Lung microvascular endothelial cell (primary cell): ENCODE measurements around the gene PTPN13. TPM values are rescaled to one million over a fixed set of nuclear protein-coding genes. Genes with fewer than 3 reads are reported as not detected.
"Not testable (repeated sequence)": the region's sequence is repeated elsewhere in the genome, so short reads cannot be mapped to it uniquely, and the experiment has no call there.

ENCODE experiments used
- DNase-seq, 2 donors: peaks; one replicate each; pipeline versions ENCODE4 v3.0.0 to v3.0.0-alpha.2; 2010; ENCODE audit warnings: low read depth in 2 of 2
- total RNA-seq: library from RNA; depleted of rRNA; stranded (reverse); fragments of >200 nt; gene quantifications from 2 replicates; pipeline ENCODE4 v1.2.1, GENCODE V29; 2014

Gene PTPN13
- total RNA-seq, 1 donor from 2014 or later, result 0.20 TPM

GRCh38 chr4:86718152-86718551 lies 124.0 kb downstream of the PTPN13 start:
- no peak for DNase-seq

GRCh38 chr4:86719149-86719548 lies 125.0 kb downstream of the PTPN13 start:
- DNase-seq, result not testable (repeated sequence)

GRCh38 chr4:86720508-86721068 lies 126.5 kb downstream of the PTPN13 start:
- no peak for DNase-seq

- no peak for DNase-seq
Observed at GRCh38 chr4:86721412-86721811, 127.3 kb downstream of the PTPN13 start.

GRCh38 chr4:86730310-86730709 lies 136.2 kb downstream of the PTPN13 start:
- no peak for DNase-seq

- no peak for DNase-seq
Observed at GRCh38 chr4:86737244-86737643, 143.1 kb downstream of the PTPN13 start.

- DNase-seq, result no peak
Observed at GRCh38 chr4:86741846-86742245, 147.7 kb downstream of the PTPN13 start.

- DNase-seq, result no peak
Observed at GRCh38 chr4:86744570-86744969, 150.5 kb downstream of the PTPN13 start.

- DNase-seq, result no peak
Observed at GRCh38 chr4:86749121-86749520, 155.0 kb downstream of the PTPN13 start.

GRCh38 chr4:86755388-86755787 lies 161.3 kb downstream of the PTPN13 start:
- DNase-seq, result no peak

- DNase-seq, result no peak
Observed at GRCh38 chr4:86757468-86757867, 163.4 kb downstream of the PTPN13 start.

- no peak for DNase-seq
Observed at GRCh38 chr4:86759298-86759697, 165.2 kb downstream of the PTPN13 start.

GRCh38 chr4:86762649-86763048 lies 168.5 kb downstream of the PTPN13 start:
- no peak for DNase-seq

- DNase-seq, result no peak
Observed at GRCh38 chr4:86769794-86770193, 175.7 kb downstream of the PTPN13 start.

GRCh38 chr4:86771141-86771540 lies 177.0 kb downstream of the PTPN13 start:
- DNase-seq, result no peak

GRCh38 chr4:86775061-86775460 lies 180.9 kb downstream of the PTPN13 start:
- DNase-seq, result no peak

- DNase-seq, result no peak
Observed at GRCh38 chr4:86778175-86778574, 184.1 kb downstream of the PTPN13 start.

- no peak for DNase-seq
Observed at GRCh38 chr4:86788826-86789225, 194.7 kb downstream of the PTPN13 start.

GRCh38 chr4:86791126-86791525 lies 197.0 kb downstream of the PTPN13 start:
- peak; percentile 1 to 6 for DNase-seq

- no peak for DNase-seq
Observed at GRCh38 chr4:86809809-86810208, 215.7 kb downstream of the PTPN13 start.

GRCh38 chr4:86810847-86811246 lies 216.7 kb downstream of the PTPN13 start:
- DNase-seq, result no peak

GRCh38 chr4:86815653-86816052 lies 221.5 kb downstream of the PTPN13 start:
- no peak for DNase-seq

- DNase-seq, result no peak
Observed at GRCh38 chr4:86816501-86817273, 222.6 kb downstream of the PTPN13 start.
